CD4-positive, alpha-beta T cell treated with Interleukin-21 for 1 hour (primary cell): ENCODE results near the gene ZHX3.
A peak's percentile ranks its signal among the peaks of the same experiment; 100 is the strongest.

ENCODE experiments used
- DNase-seq: peaks from one replicate; pipeline ENCODE4 v3.0.0-alpha.2; 2020

ZHX3 gene

GRCh38 chr20:41352666-41353065, 35.1 kb upstream of the ZHX3 start:
- DNase-seq: no peak

GRCh38 chr20:41352106-41352505, 34.6 kb upstream of the ZHX3 start:
- DNase-seq: no peak

GRCh38 chr20:41350408-41350962, 33.0 kb upstream of the ZHX3 start:
- DNase-seq: no peak

- no peak for DNase-seq
Measured at GRCh38 chr20:41349943-41350342, 32.4 kb upstream of the ZHX3 start.

- DNase-seq: no peak
Measured at GRCh38 chr20:41349266-41349665, 31.7 kb upstream of the ZHX3 start.

GRCh38 chr20:41348430-41349172, 31.1 kb upstream of the ZHX3 start:
- DNase-seq: no peak

GRCh38 chr20:41347523-41348429, 30.2 kb upstream of the ZHX3 start:
- DNase-seq: no peak

GRCh38 chr20:41345729-41346067, 28.2 kb upstream of the ZHX3 start:
- DNase-seq: no peak

GRCh38 chr20:41344938-41345728, 27.6 kb upstream of the ZHX3 start:
- no peak for DNase-seq

- DNase-seq: no peak
Measured at GRCh38 chr20:41344477-41344876, 26.9 kb upstream of the ZHX3 start.

GRCh38 chr20:41342474-41343464, 25.2 kb upstream of the ZHX3 start:
- DNase-seq: no peak

GRCh38 chr20:41340327-41341055, 23.0 kb upstream of the ZHX3 start, which contains the start of gene LPIN3:
LPIN3 (plus strand) TSS chr20:41340821; CDS start chr20:41345804, 4,983 bp downstream.
- DNase-seq: peak; percentile 60

- peak; percentile 83 for DNase-seq
Measured at GRCh38 chr20:41339957-41340326, 22.4 kb upstream of the ZHX3 start.

- no peak for DNase-seq
Measured at GRCh38 chr20:41336711-41337492, 19.4 kb upstream of the ZHX3 start.

GRCh38 chr20:41335591-41335990, 18.1 kb upstream of the ZHX3 start:
- no peak for DNase-seq

GRCh38 chr20:41334443-41335421, 17.2 kb upstream of the ZHX3 start:
- DNase-seq: no peak

GRCh38 chr20:41334036-41334435, 16.5 kb upstream of the ZHX3 start:
- DNase-seq: no peak

- DNase-seq: no peak
Measured at GRCh38 chr20:41331731-41332130, 14.2 kb upstream of the ZHX3 start.

GRCh38 chr20:41330941-41331340, 13.4 kb upstream of the ZHX3 start:
- DNase-seq: no peak
